ENCODE data around the gene PMF1. TPM values are rescaled to one million over a fixed set of nuclear protein-coding genes. Genes with fewer than 3 reads are reported as not detected.

PMF1 gene
- total RNA-seq, 1 experiment from 2014 or later, result 81.0 TPM

DNA sequence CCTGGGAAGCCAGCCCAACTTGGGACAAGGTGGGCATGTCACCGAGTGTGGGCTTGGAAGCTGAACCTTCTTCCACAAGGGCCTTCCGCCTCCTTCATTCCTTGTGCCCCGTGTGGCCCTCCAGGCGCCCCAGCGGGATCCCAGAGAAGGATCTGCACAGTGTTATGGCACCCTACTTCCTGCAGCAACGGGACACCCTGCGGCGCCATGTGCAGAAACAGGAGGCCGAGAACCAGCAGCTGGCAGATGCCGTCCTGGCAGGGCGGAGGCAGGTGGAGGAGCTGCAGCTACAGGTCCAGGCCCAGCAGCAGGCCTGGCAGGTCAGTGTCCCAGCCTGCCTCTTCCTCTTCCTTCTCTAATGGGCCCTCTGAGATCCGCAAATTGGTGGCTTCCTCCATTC lies 23.4 kb downstream of the PMF1 start:
- no peak for DNase-seq (ENCODE audit: low read depth)

- DNase-seq (ENCODE audit: low read depth), result no peak
Observed at GRCh38 chr1:156238248-156238647, 25.4 kb downstream of the PMF1 start.

DNA sequence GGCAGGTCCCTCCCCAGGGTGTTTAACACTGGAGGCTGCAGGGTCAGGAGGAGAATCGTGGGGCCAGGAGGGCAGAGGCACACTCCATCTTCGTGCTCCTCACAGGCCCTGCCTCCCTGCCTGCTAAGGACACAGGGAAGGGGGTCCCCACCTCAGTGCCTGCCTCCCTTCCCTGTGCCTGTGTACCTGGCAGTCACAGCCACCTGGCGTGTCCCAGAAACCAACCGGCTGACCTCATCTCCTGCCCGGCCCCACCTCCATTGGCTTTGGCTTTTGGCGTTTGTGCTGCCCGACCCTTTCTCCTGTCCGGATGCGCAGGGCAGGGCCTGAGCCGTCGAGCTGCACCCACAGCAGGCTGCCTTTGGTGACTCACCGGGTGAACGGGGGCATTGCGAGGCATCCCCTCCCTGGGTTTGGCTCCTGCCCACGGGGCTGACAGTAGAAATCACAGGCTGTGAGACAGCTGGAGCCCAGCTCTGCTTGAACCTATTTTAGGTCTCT lies 28.6 kb downstream of the PMF1 start:
- DNase-seq (ENCODE audit: low read depth), result peak; percentile 90

DNA sequence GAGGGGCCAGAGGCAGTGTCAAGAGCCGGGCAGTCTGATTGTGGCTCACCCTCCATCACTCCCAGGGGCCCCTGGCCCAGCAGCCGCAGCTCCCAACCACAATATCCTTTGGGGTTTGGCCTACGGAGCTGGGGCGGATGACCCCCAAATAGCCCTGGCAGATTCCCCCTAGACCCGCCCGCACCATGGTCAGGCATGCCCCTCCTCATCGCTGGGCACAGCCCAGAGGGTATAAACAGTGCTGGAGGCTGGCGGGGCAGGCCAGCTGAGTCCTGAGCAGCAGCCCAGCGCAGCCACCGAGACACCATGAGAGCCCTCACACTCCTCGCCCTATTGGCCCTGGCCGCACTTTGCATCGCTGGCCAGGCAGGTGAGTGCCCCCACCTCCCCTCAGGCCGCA lies 29.1 kb downstream of the PMF1 start, which contains the start of gene BGLAP:
Gene BGLAP (plus strand): TSS at position 259 of the 400 bp plus-strand sequence. CDS start 48 bp downstream, at position 307.
- DNase-seq (ENCODE audit: low read depth), result peak; percentile 83

- DNase-seq (ENCODE audit: low read depth), result no peak
Observed at GRCh38 chr1:156242738-156243137, 29.9 kb downstream of the PMF1 start.

GRCh38 chr1:156244126-156244525 lies 31.3 kb downstream of the PMF1 start:
- DNase-seq (ENCODE audit: low read depth), result no peak

- DNase-seq (ENCODE audit: low read depth), result no peak
Observed at GRCh38 chr1:156244712-156245111, 31.9 kb downstream of the PMF1 start.

- DNase-seq (ENCODE audit: low read depth), result peak; percentile 37
Observed at GRCh38 chr1:156245451-156246232, 32.8 kb downstream of the PMF1 start.

DNA sequence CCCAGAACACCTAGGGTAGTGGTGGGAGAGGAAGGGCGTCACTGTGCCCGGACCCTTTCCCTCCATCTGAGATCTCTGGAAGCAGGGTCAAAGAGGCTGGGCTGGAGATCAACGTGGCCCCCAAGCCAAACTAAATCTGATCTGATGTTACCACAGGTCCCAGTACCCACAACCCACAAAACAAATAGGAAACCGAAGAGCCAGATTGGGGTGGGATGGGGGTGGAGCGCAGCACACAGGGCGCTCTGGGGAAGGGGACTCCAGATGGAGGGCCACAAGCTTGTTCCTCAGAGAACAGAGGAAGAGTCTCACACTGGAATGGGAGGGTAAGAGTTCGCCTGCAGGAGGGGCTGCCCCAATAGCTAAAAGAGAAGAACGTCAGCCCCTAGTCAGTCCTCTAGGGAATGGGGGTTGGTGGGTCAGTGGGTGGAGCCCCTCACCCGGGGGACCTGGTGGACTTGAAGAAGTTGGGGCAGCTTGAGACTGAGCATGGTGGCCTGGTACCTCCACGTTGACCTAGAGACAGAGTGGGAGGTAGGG lies 33.5 kb downstream of the PMF1 start:
- no peak for DNase-seq (ENCODE audit: low read depth)

GRCh38 chr1:156246781-156247459 lies 34.1 kb downstream of the PMF1 start:
- no peak for DNase-seq (ENCODE audit: low read depth)

- DNase-seq (ENCODE audit: low read depth), result no peak
Observed at GRCh38 chr1:156247460-156248322, 34.9 kb downstream of the PMF1 start, which contains the start of gene PAQR6. TSS of gene PAQR6 (minus strand) at chr1:156248056. CDS start at chr1:156246731, 1,325 bp downstream.

DNA sequence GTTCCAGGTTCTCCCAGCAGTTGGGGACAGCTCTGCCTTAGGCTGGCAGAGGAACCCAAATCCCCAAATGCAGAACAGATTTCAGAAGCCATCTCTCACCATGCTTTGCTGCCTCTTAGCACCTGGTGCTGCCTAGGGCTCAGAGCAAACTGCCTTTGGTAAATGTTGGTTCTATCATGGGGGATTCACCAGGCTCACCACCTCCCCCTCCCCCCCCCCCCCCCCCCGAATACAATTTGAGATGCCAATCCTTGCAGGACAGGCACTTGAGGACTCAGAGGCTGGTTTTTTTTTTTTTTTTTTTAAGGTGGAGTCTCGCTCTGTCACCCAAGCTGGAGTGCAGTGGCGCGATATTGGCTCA lies 35.5 kb downstream of the PMF1 start:
- no peak for DNase-seq (ENCODE audit: low read depth)

DNA sequence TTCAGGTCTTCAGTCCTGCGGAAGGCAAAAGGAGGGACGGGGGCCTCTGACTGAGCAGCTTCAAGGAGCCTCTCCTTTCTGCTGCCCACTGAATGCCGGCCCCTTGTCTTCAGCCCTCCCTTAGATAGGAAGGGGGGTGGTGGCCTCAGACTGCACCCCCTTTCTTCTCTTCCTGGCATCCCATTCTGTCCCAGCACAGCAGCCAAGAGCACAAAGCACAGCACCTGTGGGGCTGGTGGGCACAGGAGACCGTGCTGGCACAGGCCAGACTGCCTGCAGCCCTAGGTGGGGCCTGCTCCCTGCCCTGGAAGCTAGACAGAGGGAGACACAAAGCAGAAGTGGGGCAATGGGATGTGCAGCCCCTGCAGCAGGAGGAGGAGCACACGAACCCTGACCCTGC lies 36.8 kb downstream of the PMF1 start:
- no peak for DNase-seq (ENCODE audit: low read depth)

DNA sequence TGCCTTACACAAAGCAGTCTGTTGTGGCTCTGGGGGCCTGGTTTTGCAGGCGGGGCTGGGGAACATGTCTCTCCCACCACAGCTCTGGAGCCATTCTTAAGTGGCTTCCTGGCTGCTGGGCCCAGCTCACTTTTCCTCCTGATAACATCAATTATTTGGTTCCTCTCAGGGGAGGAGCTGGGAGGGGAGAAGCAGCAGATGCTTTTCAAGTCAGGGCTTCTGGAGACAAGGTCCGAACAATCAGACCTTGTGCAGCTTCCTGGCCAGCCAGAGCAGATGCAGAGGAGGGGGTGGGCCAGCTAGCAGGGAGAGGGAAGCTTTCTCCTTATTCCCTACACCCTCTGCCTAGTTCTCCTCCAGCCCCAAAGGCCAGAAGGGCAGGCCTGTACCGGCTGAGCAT lies 38.7 kb downstream of the PMF1 start:
- DNase-seq (ENCODE audit: low read depth), result no peak

DNA sequence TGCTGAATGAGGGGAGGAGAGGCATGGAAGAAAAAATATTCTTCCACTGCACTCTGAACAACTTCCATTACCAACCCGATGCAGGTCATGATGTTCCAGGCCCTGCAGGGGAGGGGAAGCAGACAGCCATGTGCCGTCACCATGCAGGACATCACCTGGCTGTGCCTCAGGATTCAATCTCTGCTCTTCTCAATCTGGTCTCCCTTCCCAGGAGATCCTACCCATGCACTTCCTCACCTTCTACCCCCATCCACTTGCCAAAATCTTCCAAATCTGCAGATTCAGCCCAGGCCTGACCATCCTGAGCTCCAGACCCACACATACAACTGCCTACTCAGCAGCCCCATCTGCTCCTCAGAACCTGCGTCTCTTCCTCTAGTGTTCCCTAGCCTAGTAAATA lies 40.8 kb downstream of the PMF1 start:
- no peak for DNase-seq (ENCODE audit: low read depth)

DNA sequence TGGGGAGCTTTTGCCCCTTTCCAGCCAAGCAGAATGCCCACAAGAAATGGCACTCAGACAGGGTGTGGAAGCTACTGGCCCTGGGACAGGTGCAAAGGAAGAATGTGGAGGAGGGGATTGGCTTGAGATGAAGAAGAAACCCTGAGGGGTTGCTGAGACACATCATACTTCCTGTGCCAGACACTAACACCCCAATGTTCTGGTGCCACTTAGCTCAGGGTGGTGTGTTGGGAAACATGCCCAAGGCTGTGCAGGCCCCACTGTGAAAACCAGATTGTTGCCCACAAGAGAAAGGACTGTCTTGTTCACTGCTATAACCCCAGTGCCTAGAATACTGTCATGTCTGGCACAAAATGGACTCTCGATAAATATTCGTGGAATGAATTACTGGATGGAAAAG lies 44.9 kb downstream of the PMF1 start:
- no peak for DNase-seq (ENCODE audit: low read depth)

DNA sequence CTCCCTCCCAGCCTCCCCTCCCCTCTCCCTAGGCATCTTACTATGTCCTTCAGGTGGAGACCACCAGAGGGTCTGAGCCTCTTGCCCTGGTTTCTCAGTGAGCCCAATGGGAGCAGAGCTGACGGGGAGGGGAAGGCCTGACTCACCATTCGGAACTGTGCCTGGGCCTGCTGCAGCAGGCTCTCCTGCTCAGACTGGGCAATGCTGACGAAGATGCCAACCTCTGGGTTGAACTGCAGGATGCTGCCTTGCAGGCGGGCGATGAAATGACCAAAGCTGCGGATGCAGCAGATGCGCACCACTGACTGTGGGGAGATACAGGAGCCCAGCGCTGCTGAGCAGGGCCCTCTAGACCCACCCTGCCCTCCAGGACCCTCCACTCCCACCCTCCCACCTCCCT lies 46.1 kb downstream of the PMF1 start:
- DNase-seq (ENCODE audit: low read depth), result no peak

DNA sequence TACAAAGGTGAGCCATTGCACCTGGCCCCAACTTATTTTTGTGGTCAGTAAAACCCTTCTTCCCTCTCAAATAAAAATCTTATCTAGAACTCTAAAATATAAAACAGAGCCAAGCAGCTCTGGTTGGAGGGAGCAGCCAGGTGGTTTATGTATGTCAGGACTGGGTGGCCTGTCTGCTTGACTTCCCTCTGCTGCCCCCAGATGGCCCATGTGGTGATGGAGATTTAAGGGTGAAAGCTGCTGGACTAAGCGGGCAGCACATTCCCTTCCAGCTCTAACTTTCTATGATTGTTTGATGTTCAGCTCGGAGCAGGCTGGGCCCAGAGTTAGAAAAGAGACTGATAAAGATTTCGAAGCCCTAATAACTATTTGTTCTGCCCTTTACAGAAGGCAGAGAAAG lies 47.0 kb downstream of the PMF1 start:
- no peak for DNase-seq (ENCODE audit: low read depth)

DNA sequence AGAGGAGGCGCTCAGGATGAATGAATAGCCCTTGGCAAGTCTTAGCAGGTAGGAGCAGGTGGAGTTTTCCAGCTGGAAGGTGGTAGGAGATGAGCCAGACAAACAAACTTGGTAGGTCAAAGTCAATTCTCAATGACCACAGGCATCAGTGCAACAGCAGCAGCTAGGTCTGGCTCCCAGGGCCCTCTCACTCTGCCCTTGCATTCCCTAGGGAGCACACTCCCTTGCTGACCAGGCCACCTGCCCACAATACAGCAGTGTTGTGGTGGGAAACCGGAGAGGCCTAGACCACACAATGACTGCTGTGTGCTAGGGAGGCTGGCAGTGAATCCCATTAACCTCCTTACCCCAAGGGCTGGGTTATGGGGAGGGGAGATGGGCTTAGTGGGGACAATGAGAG lies 48.1 kb downstream of the PMF1 start:
- no peak for DNase-seq (ENCODE audit: low read depth)

DNA sequence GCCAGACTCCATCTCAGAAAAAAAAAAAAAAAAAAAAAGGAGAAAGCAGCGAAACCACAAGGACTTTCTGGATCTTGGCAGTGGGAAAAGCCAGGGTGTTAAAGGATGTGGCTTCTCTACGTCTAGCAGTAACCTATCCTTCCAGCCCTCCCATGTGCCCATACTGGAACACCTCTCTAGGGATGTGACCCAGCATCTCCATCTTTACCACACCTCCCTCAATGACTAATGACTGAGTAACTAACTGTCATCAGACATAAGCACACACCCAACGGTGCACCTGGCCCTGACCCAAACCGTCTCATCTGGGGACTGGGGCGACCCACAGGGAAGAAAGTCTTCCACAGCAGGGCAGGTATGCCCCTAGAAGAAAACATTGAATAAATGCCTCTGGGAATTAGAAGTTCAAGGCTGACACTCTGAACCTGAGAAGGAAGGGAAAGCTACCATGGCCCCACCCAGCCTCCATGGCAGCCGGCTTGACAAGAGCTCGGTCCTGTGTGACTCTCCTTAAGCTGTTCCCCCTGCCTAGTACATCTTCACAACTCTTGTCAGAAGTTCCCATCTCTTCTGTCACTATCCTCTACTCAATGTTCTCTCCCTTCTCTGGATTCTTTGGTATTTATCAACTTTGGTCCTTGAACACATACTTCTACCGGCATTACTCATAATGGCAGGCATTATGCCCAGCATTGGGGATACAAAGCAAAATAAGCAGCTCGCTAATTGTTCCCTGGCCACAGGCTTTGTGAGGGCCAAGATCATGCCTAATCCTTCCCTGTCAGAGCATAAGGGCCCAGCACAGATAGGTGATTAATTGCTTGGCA lies 49.9 kb downstream of the PMF1 start:
- peak; percentile 90 for DNase-seq (ENCODE audit: low read depth)

DNA sequence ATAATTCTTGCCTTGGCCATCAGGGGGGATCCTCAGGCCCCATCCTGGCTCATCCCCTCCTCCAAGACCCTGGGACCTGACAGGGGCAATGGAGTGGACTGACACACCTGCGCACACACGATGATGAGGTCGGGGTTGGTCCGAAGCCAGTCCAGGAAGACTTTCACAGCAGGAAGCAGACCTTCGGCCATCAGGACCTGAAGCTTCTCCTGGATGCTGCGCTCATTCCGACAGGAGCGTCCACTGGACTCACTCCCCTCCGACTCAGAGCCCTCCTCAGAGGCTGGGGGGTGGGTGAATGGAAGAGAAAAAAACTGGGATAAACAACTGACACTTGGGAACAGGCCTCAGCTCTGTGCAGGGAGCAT lies 50.5 kb downstream of the PMF1 start:
- DNase-seq (ENCODE audit: low read depth), result no peak

All from RPMI7951 (cell line).